GM12801 (cell line): ENCODE data around the gene ZNF827.

Experiments used
- TF ChIP-seq, protein P1 (sequence below): IDR thresholded peaks from one replicate; pipeline ENCODE4 v1.5.1; 2011; ENCODE audit warnings: control low read depth; ENCODE audit not compliant: insufficient read length; ENCODE audit errors: extremely low read depth

Gene ZNF827

DNA sequence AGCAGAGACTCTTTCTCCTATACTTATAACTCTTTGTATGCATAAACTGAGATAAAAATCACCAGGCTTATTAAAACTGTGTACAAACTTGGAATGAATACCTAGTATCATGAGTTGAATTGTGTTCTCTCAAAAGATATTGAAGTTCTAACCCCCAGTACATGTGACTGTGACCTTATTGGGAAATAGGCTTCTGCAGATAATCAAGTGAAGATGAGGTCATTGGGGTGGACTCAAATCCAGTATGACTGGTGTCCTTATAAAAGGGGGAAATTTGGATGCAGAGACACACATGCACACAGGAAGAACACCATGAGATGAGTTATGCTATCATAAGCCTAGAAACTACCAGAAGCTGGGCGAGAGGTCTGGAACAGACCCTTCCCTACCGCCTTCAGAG, 26.2 kb downstream of the ZNF827 start:
- TF ChIP-seq, protein P1, sequence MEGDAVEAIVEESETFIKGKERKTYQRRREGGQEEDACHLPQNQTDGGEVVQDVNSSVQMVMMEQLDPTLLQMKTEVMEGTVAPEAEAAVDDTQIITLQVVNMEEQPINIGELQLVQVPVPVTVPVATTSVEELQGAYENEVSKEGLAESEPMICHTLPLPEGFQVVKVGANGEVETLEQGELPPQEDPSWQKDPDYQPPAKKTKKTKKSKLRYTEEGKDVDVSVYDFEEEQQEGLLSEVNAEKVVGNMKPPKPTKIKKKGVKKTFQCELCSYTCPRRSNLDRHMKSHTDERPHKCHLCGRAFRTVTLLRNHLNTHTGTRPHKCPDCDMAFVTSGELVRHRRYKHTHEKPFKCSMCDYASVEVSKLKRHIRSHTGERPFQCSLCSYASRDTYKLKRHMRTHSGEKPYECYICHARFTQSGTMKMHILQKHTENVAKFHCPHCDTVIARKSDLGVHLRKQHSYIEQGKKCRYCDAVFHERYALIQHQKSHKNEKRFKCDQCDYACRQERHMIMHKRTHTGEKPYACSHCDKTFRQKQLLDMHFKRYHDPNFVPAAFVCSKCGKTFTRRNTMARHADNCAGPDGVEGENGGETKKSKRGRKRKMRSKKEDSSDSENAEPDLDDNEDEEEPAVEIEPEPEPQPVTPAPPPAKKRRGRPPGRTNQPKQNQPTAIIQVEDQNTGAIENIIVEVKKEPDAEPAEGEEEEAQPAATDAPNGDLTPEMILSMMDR: no peak

GRCh38 chr4:145909773-145910172, 28.9 kb downstream of the ZNF827 start:
- TF ChIP-seq, protein P1: no peak

- TF ChIP-seq, protein P1: no peak
These were observed 29.3 kb downstream of the ZNF827 start for GRCh38 chr4:145909281-145909715.

GRCh38 chr4:145907812-145908211, 30.8 kb downstream of the ZNF827 start:
- TF ChIP-seq, protein P1: no peak

GRCh38 chr4:145907390-145907789, 31.2 kb downstream of the ZNF827 start:
- TF ChIP-seq, protein P1: no peak

- TF ChIP-seq, protein P1: no peak
These were observed 34.0 kb downstream of the ZNF827 start for GRCh38 chr4:145904413-145905177.

DNA sequence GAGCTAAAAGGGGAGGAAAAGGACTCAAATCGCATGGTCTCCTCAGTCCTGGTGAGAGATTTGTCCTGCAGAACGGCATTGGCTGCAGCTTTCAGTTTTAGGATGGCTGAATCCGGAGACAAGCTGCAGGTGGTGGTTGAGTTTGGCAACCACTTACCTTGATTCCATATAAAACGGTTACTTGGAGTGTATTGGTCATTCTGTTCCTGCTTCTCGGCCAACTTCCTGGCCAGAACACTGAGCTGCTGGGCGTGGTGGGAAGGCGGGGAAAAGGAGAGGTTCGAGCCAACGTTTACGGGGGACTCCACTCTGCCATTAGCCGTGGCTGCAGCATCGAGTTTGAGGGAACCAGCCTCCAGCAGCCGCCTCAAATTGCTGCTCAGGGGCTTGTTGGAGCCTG, 36.1 kb downstream of the ZNF827 start:
- TF ChIP-seq, protein P1: no peak
